ENCODE results near the gene CTRB1.

The CTRB1 gene

GRCh38 chr16:75218256-75219076, at the start of gene CTRB1:
Gene CTRB1 (plus strand): TSS chr16:75218988. CDS start chr16:75219008, 20 bp downstream.
- no peak for DNase-seq (ENCODE audit: low read depth in 2 of 2)

GRCh38 chr16:75169899-75170405, 48.8 kb upstream of the CTRB1 start:
- no peak for DNase-seq (ENCODE audit: low read depth in 2 of 2)

- no peak for DNase-seq (ENCODE audit: low read depth in 2 of 2)
Measured at GRCh38 chr16:75172578-75172977, 46.2 kb upstream of the CTRB1 start.

GRCh38 chr16:75175074-75175473, 43.7 kb upstream of the CTRB1 start:
- no peak for DNase-seq (ENCODE audit: low read depth in 2 of 2)

- no peak for DNase-seq (ENCODE audit: low read depth in 2 of 2)
Measured at GRCh38 chr16:75176926-75177325, 41.9 kb upstream of the CTRB1 start.

DNA sequence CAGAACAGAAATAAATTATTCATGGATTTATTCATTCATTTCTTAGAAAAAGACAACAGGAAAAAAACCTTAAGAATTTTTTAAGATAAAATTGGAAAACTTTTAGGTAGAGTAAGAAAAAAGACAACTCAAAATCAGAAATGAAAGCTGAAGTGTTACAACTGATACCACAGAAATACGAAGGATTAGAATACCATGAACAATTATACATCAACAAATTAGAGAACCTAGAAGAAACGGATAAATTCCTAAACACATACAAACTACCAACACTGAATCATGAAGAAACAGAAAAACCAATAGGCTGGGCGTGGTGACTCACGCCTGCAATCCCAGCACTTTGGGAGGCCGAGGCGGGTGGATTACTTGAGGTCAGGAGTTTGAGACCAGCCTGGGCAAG, 39.6 kb upstream of the CTRB1 start:
- DNase-seq (ENCODE audit: low read depth in 2 of 2) = no peak

GRCh38 chr16:75181630-75182029, 37.2 kb upstream of the CTRB1 start:
- no peak for DNase-seq (ENCODE audit: low read depth in 2 of 2)

DNA sequence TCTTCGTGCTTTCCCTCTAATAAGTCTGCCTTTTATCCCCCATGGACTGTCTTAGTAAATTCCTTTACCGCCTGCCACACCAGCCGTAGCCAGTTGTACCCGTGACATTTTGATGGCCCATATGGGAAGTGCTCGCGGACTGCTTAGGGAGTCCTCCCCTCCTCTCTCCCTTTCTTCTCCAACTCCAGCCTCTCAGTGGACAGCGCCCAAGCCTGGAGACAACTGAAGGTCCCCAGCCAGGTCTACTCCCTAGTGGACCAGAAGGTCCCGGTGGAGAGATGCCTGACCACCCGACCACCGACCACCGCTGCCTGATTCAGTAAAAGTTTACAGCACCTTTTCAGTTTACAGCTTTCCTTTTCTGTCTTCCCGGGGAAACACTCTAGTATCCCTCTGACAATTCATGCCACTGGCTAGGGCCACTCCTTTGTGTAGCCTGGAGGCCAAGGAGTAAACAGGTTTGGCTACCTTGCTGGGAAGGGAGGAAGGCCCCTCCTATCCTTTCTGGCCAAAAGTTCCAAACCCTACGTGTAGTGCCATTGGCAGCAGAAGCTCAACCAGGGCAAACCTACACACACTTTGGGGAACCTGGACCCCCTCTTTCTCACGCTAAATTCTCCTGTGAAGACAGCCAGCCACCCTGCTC, 29.8 kb upstream of the CTRB1 start:
- DNase-seq (ENCODE audit: low read depth in 2 of 2) = no peak

- no peak for DNase-seq (ENCODE audit: low read depth in 2 of 2)
Measured at GRCh38 chr16:75189638-75190245, 29.0 kb upstream of the CTRB1 start.

DNA sequence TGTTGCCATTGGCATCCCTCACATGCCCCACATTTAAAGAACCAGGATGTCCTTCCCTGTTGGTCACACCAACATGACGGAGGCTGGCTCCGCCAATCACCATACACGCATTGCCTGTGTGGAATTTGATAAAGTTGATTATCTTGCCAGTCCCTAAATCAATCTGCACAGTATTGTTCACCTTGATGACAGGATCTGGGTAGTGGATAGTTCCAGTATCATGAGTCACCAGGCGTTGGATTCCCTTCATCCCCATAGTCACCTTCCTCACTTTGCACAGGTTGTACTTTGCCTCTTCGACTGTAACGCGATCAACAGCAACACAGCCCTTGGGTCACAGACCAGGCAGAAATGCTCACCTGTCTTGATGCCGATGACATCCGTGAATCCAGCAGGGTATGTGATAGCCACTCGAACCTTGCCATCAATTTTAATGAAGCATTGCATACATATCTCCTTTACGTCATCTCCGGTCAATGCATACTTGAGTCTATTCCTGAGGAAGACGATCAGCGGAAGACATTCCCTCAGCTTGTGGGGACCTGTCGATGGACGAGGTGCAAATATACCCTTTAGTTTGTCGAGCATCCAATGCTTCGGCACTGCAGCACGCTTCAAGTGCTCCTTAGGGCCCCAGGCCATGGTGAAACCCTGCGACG, 26.1 kb upstream of the CTRB1 start:
- DNase-seq (ENCODE audit: low read depth in 2 of 2) = no peak

GRCh38 chr16:75193265-75193650, 25.5 kb upstream of the CTRB1 start:
- DNase-seq (ENCODE audit: low read depth in 2 of 2) = no peak

GRCh38 chr16:75193730-75194444, 24.9 kb upstream of the CTRB1 start:
- no peak for DNase-seq (ENCODE audit: low read depth in 2 of 2)

DNA sequence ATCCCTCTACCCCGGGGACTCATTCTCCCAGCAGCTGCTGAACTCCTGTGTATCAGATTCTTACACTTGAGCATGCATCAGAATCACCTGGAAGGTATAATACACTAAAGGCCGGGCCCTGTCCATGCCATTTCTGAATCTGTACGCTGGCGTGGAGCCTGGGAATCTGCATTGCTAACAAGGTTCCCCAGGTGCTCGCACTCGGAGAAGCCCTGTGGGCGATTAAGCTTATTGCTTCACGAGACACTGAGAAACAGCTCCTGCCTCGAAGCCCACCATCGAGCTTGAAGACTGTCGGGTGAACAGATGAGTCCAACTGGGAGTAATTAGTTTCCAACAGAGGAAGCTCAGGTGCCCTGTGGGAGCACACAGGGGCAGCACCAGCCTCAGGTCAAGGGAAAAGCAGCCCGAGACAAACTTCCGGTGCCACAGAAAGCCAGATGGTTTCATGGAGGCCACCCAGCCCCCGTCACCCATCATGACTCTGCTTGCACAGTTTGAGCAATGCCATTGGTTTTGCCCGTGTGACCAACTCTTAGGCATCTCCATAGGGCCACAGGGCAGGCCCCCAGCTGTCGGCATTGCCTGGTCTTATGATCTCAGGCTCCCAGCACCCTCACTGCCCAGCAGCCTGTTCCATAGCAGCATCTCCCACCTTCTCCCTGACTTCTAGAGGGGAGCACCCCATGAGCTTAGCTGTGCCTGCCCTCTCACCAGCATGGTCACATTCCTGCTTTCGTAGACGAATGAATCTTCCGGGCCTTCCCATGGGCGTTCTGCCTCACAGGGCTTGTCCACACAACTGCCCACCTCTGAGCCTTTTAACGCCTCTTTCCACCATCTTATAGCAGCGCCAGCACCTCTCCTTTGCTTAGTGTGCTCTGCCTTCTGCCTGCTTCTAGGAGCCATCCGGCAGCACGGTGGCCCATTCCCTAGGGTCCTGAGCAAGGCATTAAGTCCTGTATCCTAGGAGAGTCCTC, 22.7 kb upstream of the CTRB1 start:
- no peak for DNase-seq (ENCODE audit: low read depth in 2 of 2)

DNA sequence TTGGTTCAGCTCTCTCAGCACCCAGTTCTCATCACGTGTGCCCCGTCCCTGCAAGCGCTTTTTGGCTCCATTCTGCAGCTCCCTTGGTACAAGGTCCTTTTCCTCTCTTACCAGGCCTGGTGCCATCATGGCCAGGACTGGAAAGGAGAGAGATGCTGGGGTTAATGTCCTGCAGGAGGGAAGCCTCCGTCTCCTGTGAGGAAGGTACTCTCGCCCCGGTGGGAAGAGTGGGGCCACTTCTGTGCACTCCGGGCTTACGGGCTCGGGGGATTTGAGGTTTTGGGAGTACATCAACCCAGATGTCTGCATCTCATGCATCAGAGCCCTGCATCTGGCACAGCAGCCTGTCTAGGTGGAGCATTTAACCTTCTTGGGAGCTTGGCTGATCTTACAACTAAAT, 22.0 kb upstream of the CTRB1 start:
- DNase-seq (ENCODE audit: low read depth in 2 of 2) = no peak

DNA sequence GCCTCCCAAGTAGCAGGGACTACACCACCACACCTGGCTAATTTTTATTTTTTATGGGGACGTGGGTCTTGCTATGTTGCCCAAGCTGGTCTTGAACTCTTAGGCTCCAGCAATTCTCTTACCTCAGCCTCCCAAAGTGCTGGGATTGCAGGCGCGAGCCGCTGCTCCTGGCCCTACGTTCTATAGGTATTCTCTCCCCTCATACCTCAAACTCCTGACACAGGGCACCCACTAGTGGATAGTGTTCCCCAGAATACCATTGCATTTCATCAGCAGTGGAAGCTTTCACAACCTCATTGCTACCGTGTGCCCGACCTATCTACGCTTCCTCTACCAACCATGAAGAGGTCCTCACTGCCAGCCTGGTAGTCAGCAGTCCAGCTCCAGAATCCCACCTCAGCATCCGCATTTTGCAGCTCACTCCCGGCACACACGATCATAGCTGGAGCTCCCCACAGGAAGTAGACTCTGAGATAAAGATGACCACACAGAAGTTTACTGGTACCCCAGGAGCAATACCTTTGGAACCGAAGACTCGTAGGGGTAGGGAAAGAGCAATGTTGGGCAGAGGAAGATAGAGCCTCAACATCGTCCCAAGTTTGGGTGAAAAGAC, 21.2 kb upstream of the CTRB1 start:
- no peak for DNase-seq (ENCODE audit: low read depth in 2 of 2)

DNA sequence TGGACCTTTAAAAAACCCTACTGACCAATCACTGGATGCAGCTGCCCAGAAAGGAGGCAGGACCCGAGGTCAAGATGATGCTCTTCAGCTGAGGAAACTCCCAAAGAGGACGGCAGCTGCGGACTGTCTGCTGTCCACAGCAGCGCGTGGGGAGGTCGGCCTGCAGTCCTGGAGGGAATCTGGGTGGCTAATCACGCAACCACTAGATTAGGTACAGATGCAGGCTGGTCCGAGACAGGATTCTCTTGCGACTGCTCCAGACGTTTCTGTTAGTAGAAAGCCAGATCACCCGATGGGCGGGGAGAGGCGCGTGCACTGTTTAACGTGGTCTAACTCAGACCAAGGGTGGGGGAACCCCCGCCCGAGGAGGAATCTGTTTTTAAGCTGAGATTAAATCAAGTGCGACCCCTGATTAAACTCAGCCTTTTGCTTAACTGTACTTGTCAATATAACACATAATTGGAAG, 20.6 kb upstream of the CTRB1 start:
- no peak for DNase-seq (ENCODE audit: low read depth in 2 of 2)

DNA sequence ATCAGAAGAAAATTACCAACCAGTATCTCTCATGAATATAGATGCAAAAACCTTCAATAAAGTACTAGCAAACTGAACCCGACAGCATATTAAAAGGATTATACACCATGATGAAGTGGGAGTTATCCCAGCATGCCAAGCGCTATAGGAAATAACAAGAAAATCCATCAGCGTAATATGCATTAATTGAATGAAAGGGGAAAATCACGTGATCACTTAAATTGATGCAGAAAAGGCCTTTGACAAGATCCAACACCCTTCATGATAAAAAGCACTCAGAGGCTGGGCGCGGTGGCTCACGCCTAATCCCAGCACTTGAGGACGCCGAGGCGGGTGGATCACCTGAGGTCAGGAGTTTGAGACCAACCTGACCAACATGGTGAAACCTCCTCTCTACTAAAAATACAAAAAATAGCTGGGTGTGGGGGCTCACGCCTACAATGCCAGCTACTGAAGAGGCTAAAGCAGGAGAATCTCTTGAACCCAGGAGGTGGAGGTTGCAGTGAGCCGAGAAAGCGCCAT, 16.7 kb upstream of the CTRB1 start:
- DNase-seq (ENCODE audit: low read depth in 2 of 2) = no peak

GRCh38 chr16:75203096-75203495, 15.7 kb upstream of the CTRB1 start:
- no peak for DNase-seq (ENCODE audit: low read depth in 2 of 2)

DNA sequence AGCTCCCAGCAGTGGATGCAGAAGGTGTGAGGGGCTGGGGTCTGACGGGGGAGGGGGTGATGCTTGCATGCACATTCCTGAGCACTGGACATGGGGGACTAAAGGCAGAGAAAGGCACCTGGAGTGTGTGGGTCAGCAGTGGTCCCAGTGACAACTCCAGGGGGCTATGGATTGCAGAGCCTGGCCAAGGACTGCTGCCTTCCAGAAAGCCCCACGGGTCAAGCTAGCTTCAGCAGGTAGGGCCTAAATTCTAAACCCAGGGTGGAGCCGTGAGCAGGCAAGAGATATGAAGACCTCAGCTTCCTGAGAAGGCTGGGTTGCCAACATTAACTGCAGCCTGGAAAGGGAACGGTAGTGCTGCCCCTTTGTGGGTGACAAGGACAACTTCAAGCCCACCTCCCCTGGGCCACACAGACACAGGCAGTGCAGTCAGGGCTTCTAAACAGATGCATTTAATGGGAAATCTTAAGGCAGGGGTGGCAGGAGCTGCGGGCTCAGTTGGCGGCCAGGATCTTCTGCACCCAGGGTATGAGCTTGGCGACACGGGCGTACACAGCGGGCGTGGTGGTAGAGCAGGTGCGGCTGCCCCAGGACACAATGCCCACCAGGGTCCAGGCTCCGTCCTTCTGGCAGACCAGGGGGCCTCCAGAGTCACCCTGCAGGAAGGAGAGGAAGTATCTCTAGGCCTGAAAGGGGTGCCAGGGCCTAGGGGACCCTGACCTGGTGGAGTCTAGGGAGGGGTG, 14.9 kb upstream of the CTRB1 start:
- no peak for DNase-seq (ENCODE audit: low read depth in 2 of 2)
